ENCODE data around the gene PIRT.

- TF ChIP-seq EZH2 (optimal IDR thresholded peaks at IDR 0.05; ENCODE audit: low read depth, low read length) (no peak), CTCF (IDR thresholded peaks at IDR 0.05; ENCODE audit: low read length) (no peak)
Measured at GRCh38 chr17:10773391-10773790, 64.5 kb downstream of the PIRT start.
